Activated CD4-positive, alpha-beta T cell treated with anti-CD3 and anti-CD28 coated beads, Interleukin-2, amount 50 U/mL, for 48 hours (primary cell): Measurements from ENCODE around the gene C3orf20.
"Not testable (repeated sequence)": the region's sequence is repeated elsewhere in the genome, so short reads cannot be mapped to it uniquely, and the experiment has no call there.

Experiments
- DNase-seq, 2 experiments: peaks; one replicate each; pipeline ENCODE4 v3.0.0-alpha.2; 2020

Gene C3orf20

GRCh38 chr3:14651440-14652251 is 23.3 kb upstream of the C3orf20 start, which contains the start of gene CCDC174:
Gene CCDC174, plus strand, starts transcription at chr3:14651762. Its CDS starts 75 bp downstream, at chr3:14651837.
- DNase-seq = peak; percentile 93 to 96

- not testable (repeated sequence) for DNase-seq
Observed at GRCh38 chr3:14652360-14652907, 22.5 kb upstream of the C3orf20 start.

GRCh38 chr3:14657579-14657978 is 17.4 kb upstream of the C3orf20 start:
- DNase-seq = no peak

GRCh38 chr3:14658978-14659377 is 16.0 kb upstream of the C3orf20 start:
- no peak for DNase-seq

- DNase-seq = no peak
Observed at GRCh38 chr3:14660942-14661341, 14.0 kb upstream of the C3orf20 start.

GRCh38 chr3:14663396-14664135 is 11.4 kb upstream of the C3orf20 start:
- no peak for DNase-seq

- no peak for DNase-seq
Observed at GRCh38 chr3:14664170-14664569, 10.8 kb upstream of the C3orf20 start.

GRCh38 chr3:14672588-14672987 is 2.4 kb upstream of the C3orf20 start:
- no peak for DNase-seq

GRCh38 chr3:14676881-14677280 is 1.9 kb downstream of the C3orf20 start:
- no peak for DNase-seq

GRCh38 chr3:14678015-14678503 is 3.1 kb downstream of the C3orf20 start:
- no peak for DNase-seq

- no peak for DNase-seq
Observed at GRCh38 chr3:14680115-14680514, 5.2 kb downstream of the C3orf20 start.

- DNase-seq = no peak
Observed at GRCh38 chr3:14680716-14681115, 5.8 kb downstream of the C3orf20 start.

GRCh38 chr3:14684447-14684846 is 9.5 kb downstream of the C3orf20 start:
- no peak for DNase-seq

- no peak for DNase-seq
Observed at GRCh38 chr3:14685179-14685578, 10.2 kb downstream of the C3orf20 start.

- DNase-seq = no peak
Observed at GRCh38 chr3:14687360-14687759, 12.4 kb downstream of the C3orf20 start.

- DNase-seq = no peak
Observed at GRCh38 chr3:14688525-14688924, 13.6 kb downstream of the C3orf20 start.

GRCh38 chr3:14689247-14689980 is 14.5 kb downstream of the C3orf20 start:
- DNase-seq = no peak

- no peak for DNase-seq
Observed at GRCh38 chr3:14691239-14691638, 16.3 kb downstream of the C3orf20 start.

GRCh38 chr3:14691719-14692118 is 16.8 kb downstream of the C3orf20 start:
- no peak for DNase-seq

GRCh38 chr3:14698601-14699244 is 23.8 kb downstream of the C3orf20 start:
- no peak for DNase-seq

GRCh38 chr3:14699643-14700042 is 24.7 kb downstream of the C3orf20 start:
- no peak for DNase-seq

GRCh38 chr3:14700891-14701290 is 25.9 kb downstream of the C3orf20 start:
- DNase-seq = no peak
